WTC11 (cell line): ENCODE data around the gene GFOD1. TPM values are rescaled to one million over a fixed set of nuclear protein-coding genes. Genes with fewer than 3 reads are reported as not detected.
A peak's percentile ranks its signal among the peaks of the same experiment; 100 is the strongest.

ENCODE experiments used
- ATAC-seq: fragments of 200-7000 bp; cut with Tn5 transposase; 2 replicates; pipeline ENCODE4 v1.10.0; 2021; ENCODE audit warnings: mild to moderate bottlenecking, moderate library complexity
- CTCF ChIA-PET: fragments of 300-600 bp; sonication (Branson Sonifier 250); formaldehyde crosslinking; loops from one replicate; lab custom pipeline; 2021; ENCODE audit warnings: antibody characterized with exemption; lab: Charles Lee
- POLR2A ChIA-PET: fragments of 350-600 bp; sonication (Branson Sonifier 250); formaldehyde crosslinking; loops from one replicate; lab custom pipeline; 2021; ENCODE audit warnings: antibody characterized with exemption; lab: Charles Lee
- DNase-seq: peaks from one replicate; pipeline ENCODE4 v3.0.0; 2021; ENCODE audit warnings: low spot score
- H3K27ac Mint-ChIP-seq: 2 replicates; pipeline ENCODE4 v1.8.0; 2021; ENCODE audit warnings: mixed read lengths
- H3K27me3 Mint-ChIP-seq: 2 replicates; pipeline ENCODE4 v1.8.0; 2021; ENCODE audit warnings: low read depth, mild to moderate bottlenecking, moderate library complexity, mixed read lengths
- H3K36me3 Mint-ChIP-seq: 2 replicates; pipeline ENCODE4 v1.8.0; 2021; ENCODE audit warnings: mixed read lengths
- H3K4me1 Mint-ChIP-seq: 2 replicates; pipeline ENCODE4 v1.8.0; 2022; ENCODE audit warnings: mixed read lengths
- H3K4me3 Mint-ChIP-seq: 2 replicates; pipeline ENCODE4 v1.8.0; 2021; ENCODE audit warnings: mild to moderate bottlenecking, moderate library complexity, mixed read lengths
- H3K9me3 Mint-ChIP-seq: 2 replicates; pipeline ENCODE4 v1.8.0; 2021; ENCODE audit warnings: mixed read lengths
- ELF4 ChIP-seq: sonication (generic); formaldehyde crosslinking; IDR thresholded peaks from 2 replicates; pipeline ENCODE4 v1.8.1; 2022; ENCODE audit warnings: low read depth, mild to moderate bottlenecking, moderate library complexity, missing genetic modification reagents
- EMX1 ChIP-seq: fragments of 250-450 bp; sonication (Bioruptor Pico); IDR thresholded peaks from 2 replicates; pipeline ENCODE4 v1.8.0; 2021; ENCODE audit warnings: mild to moderate bottlenecking
- ESRRA ChIP-seq: sonication (generic); formaldehyde crosslinking; IDR thresholded peaks from 2 replicates; pipeline ENCODE4 v1.8.1; 2022; ENCODE audit warnings: mild to moderate bottlenecking, missing genetic modification reagents, borderline replicate concordance
- ETV6 ChIP-seq: sonication (generic); formaldehyde crosslinking; IDR thresholded peaks from 2 replicates; pipeline ENCODE4 v1.8.1; 2022; ENCODE audit warnings: mild to moderate bottlenecking, missing genetic modification reagents
- KAT7 ChIP-seq: sonication (generic); formaldehyde crosslinking; IDR thresholded peaks from 2 replicates; pipeline ENCODE4 v1.8.1; 2023; ENCODE audit warnings: missing genetic modification reagents, mild to moderate bottlenecking, borderline replicate concordance
- MYBL2 ChIP-seq: sonication (generic); formaldehyde crosslinking; IDR thresholded peaks from 2 replicates; pipeline ENCODE4 v1.8.1; 2023; ENCODE audit warnings: mild to moderate bottlenecking, moderate library complexity, missing genetic modification reagents
- NFYB ChIP-seq: sonication (generic); formaldehyde crosslinking; conservative IDR thresholded peaks from 2 replicates; pipeline ENCODE4 v1.8.0; 2022; ENCODE audit warnings: low read depth, missing genetic modification reagents
- NR2C2 ChIP-seq: sonication (generic); formaldehyde crosslinking; IDR thresholded peaks from 2 replicates; pipeline ENCODE4 v1.8.0; 2022; ENCODE audit warnings: mild to moderate bottlenecking, missing genetic modification reagents
- RORB ChIP-seq: fragments of 250-450 bp; sonication (Bioruptor Pico); IDR thresholded peaks from 2 replicates; pipeline ENCODE4 v1.9.0; 2021; ENCODE audit warnings: mild to moderate bottlenecking
- SMAD3 ChIP-seq: sonication (generic); formaldehyde crosslinking; IDR thresholded peaks from 2 replicates; pipeline ENCODE4 v1.8.0; 2022; ENCODE audit warnings: missing genetic modification reagents, mild to moderate bottlenecking, borderline replicate concordance
- SOX15 ChIP-seq: fragments of 250-450 bp; sonication (Bioruptor Pico); IDR thresholded peaks from 2 replicates; pipeline ENCODE4 v1.9.0; 2021; ENCODE audit warnings: mild to moderate bottlenecking
- TCF7 ChIP-seq: sonication (generic); formaldehyde crosslinking; IDR thresholded peaks from 2 replicates; pipeline ENCODE4 v1.8.0; 2022; ENCODE audit warnings: mild to moderate bottlenecking, low read depth, missing genetic modification reagents, moderate library complexity
- TEAD4 ChIP-seq: sonication (generic); formaldehyde crosslinking; IDR thresholded peaks from 2 replicates; pipeline ENCODE4 v1.8.0; 2022; ENCODE audit warnings: mild to moderate bottlenecking, missing genetic modification reagents
- total RNA-seq: library from RNA; stranded (reverse); gene quantifications from 3 replicates; pipeline ENCODE4 v1.2.3, GENCODE V29; 2021
- TF ChIP-seq, protein P1 (sequence below): fragments of 250-450 bp; sonication (Bioruptor Pico); IDR thresholded peaks from 2 replicates; pipeline ENCODE4 v1.8.0; 2021; ENCODE audit warnings: mild to moderate bottlenecking
- TF ChIP-seq, protein P2 (sequence below): sonication (generic); formaldehyde crosslinking; IDR thresholded peaks from 2 replicates; pipeline ENCODE4 v1.8.1; 2022; ENCODE audit warnings: low read depth, missing genetic modification reagents, borderline replicate concordance
- TF ChIP-seq, protein P3 (sequence below): sonication (generic); formaldehyde crosslinking; IDR thresholded peaks from 2 replicates; pipeline ENCODE4 v1.8.0; 2023; ENCODE audit warnings: missing genetic modification reagents, mild to moderate bottlenecking, borderline replicate concordance

GFOD1 gene
- total RNA-seq, 1 experiment from 2014 or later, result 8.5 TPM

DNA sequence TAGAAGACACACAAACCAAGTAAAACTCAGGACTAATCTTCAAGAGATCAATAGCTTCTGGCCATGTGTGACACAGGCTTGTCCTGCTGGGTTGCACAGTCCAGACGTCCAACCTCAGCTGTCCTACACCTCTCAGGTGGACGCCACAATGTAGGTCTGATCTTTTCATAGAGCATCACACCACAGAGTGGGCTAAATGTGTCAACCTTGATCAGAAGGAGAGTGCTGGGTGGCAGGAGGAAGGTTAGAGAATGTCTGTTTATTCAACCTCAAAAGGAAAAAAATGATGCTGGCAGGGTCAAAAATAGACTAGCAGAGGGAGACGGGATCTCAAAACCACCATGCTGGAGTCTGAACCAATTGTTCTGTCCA lies 41.7 kb downstream of the GFOD1 start:
- no peak overlapping the region for H3K27ac Mint-ChIP-seq
- POLR2A ChIA-PET, result no interaction called here
- H3K27me3 Mint-ChIP-seq, result no peaks in the 10 kb centered on the region
- no peak for ATAC-seq
- peaks cover 12% of the 10 kb centered on the region for H3K36me3 Mint-ChIP-seq
- CTCF ChIA-PET, result no interaction called here
- peaks cover 16% of the 10 kb centered on the region for H3K9me3 Mint-ChIP-seq
- TF ChIP-seq MYBL2 (no peak), KAT7 (no peak), RORB (CRISPR knock-in tag) (no peak), NFYB (CRISPR knock-in tag) (no peak), EMX1 (CRISPR knock-in tag) (no peak), SOX15 (CRISPR knock-in tag) (no peak), ETV6 (CRISPR knock-in tag) (no peak), ESRRA (CRISPR knock-in tag) (no peak)
- TF ChIP-seq, protein P1, sequence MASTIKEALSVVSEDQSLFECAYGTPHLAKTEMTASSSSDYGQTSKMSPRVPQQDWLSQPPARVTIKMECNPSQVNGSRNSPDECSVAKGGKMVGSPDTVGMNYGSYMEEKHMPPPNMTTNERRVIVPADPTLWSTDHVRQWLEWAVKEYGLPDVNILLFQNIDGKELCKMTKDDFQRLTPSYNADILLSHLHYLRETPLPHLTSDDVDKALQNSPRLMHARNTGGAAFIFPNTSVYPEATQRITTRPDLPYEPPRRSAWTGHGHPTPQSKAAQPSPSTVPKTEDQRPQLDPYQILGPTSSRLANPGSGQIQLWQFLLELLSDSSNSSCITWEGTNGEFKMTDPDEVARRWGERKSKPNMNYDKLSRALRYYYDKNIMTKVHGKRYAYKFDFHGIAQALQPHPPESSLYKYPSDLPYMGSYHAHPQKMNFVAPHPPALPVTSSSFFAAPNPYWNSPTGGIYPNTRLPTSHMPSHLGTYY (CRISPR knock-in tag), result no peak
- TF ChIP-seq, protein P2, sequence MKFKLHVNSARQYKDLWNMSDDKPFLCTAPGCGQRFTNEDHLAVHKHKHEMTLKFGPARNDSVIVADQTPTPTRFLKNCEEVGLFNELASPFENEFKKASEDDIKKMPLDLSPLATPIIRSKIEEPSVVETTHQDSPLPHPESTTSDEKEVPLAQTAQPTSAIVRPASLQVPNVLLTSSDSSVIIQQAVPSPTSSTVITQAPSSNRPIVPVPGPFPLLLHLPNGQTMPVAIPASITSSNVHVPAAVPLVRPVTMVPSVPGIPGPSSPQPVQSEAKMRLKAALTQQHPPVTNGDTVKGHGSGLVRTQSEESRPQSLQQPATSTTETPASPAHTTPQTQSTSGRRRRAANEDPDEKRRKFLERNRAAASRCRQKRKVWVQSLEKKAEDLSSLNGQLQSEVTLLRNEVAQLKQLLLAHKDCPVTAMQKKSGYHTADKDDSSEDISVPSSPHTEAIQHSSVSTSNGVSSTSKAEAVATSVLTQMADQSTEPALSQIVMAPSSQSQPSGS (CRISPR knock-in tag), result no peak
- TF ChIP-seq, protein P3, sequence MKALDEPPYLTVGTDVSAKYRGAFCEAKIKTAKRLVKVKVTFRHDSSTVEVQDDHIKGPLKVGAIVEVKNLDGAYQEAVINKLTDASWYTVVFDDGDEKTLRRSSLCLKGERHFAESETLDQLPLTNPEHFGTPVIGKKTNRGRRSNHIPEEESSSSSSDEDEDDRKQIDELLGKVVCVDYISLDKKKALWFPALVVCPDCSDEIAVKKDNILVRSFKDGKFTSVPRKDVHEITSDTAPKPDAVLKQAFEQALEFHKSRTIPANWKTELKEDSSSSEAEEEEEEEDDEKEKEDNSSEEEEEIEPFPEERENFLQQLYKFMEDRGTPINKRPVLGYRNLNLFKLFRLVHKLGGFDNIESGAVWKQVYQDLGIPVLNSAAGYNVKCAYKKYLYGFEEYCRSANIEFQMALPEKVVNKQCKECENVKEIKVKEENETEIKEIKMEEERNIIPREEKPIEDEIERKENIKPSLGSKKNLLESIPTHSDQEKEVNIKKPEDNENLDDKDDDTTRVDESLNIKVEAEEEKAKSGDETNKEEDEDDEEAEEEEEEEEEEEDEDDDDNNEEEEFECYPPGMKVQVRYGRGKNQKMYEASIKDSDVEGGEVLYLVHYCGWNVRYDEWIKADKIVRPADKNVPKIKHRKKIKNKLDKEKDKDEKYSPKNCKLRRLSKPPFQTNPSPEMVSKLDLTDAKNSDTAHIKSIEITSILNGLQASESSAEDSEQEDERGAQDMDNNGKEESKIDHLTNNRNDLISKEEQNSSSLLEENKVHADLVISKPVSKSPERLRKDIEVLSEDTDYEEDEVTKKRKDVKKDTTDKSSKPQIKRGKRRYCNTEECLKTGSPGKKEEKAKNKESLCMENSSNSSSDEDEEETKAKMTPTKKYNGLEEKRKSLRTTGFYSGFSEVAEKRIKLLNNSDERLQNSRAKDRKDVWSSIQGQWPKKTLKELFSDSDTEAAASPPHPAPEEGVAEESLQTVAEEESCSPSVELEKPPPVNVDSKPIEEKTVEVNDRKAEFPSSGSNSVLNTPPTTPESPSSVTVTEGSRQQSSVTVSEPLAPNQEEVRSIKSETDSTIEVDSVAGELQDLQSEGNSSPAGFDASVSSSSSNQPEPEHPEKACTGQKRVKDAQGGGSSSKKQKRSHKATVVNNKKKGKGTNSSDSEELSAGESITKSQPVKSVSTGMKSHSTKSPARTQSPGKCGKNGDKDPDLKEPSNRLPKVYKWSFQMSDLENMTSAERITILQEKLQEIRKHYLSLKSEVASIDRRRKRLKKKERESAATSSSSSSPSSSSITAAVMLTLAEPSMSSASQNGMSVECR (CRISPR knock-in tag), result no peak
- peaks cover 28% of the 10 kb centered on the region for H3K4me1 Mint-ChIP-seq
- no peak overlapping the region for H3K4me3 Mint-ChIP-seq
- no peak for DNase-seq

DNA sequence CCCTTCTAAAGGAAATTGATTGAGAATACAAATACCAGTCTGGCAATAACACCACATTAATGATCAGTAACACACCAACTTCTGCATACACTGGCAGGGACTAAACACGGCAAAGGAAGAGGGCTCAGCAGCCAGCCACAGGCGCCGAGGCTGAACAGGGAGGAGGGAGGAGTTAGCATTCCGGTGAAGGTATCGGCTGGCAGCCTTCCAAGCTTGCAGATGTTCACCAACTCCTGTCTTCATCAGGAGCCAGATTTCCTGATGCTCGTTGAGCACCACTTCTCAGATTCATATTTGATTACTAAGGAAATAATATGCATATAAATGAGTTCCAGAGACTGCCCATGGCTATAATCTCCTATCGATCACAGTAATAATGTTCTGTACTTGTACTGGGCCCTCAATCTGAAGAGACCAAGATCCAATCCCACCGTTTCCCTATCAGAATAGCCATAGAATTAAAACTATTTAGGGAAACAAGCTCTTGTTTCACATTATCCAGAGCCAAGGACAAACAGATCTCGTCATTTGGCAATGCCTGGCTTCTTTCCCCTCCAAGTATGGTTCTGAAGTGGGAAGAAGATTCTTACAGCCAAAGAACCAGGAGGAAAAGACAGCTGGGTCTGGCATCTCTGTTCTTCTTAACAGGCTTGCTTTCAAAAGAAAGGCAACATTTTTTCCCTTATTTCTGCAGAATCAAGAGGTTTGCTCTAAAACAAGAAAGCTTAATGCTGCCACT lies 42.2 kb downstream of the GFOD1 start:
- ChIA-PET CTCF (no interaction called here), POLR2A (interaction anchor here (0.6 kb wide), 1 partner anchor 13 kb away, joined by 3 read pairs; no protein-coding TSS in a partner anchor)
- H3K9me3 Mint-ChIP-seq, result peaks cover 14% of the 10 kb centered on the region
- ATAC-seq (peak; percentile 89), DNase-seq (peak; percentile 34)
- TF ChIP-seq NR2C2 (no peak), ELF4 (CRISPR knock-in tag) (no peak), TEAD4 (CRISPR knock-in tag) (no peak), TCF7 (CRISPR knock-in tag) (no peak), SMAD3 (CRISPR knock-in tag) (no peak)
- TF ChIP-seq, protein P2 (CRISPR knock-in tag), result no peak
- H3K27me3 Mint-ChIP-seq, result no peaks in the 10 kb centered on the region
- no peak overlapping the region for H3K4me3 Mint-ChIP-seq
- H3K27ac Mint-ChIP-seq, result no peak overlapping the region; the same call in 1 of the 2 replicates
- H3K4me1 Mint-ChIP-seq, result peaks cover 28% of the 10 kb centered on the region
- H3K36me3 Mint-ChIP-seq, result peaks cover 10% of the 10 kb centered on the region
